ENCODE data around the gene MYO5B. TPM values are rescaled to one million over a fixed set of nuclear protein-coding genes. Genes with fewer than 3 reads are reported as not detected.

Gene MYO5B
- total and polyA plus RNA-seq, 2 of the 4 experiments (the other 2 are of a cell fraction) = 0.24 to 0.54 TPM

DNA sequence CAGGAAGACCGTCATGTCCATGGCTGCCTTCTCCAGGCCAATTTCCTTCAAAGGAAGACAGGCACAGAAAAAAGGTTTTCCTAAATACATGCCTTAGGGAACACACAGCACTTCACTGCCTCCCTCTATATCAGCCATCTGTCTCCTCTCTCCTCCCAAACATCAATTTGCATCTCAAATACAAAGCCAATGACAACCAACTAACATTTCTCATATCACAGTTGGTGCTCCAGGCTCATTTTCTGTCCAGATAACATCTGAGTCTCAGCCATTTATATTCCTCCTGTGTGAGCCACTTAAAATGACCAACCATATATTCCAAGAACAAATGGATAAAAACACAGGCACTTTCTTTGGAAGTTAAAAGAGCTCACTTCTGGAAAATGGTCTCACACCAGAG is 319.2 kb downstream of the MYO5B start:
- Histone ChIP-seq H4K5ac (ENCODE audit: low read depth, low read length) (no peak overlapping the region), H3K4me1 (ENCODE audit: control insufficient read depth, insufficient read depth, low read length) (no peaks in the 10 kb centered on the region), H3K56ac (ENCODE audit: extremely low read depth, insufficient read depth, low read length) (no peak overlapping the region), H2AK5ac (ENCODE audit: low read depth, low read length) (no peak overlapping the region), H3K4me2 (ENCODE audit: low read depth, low read length) (no peak overlapping the region), H3K9ac (ENCODE audit: low read depth, low read length) (no peak overlapping the region), H2AFZ (replicated peaks; ENCODE audit: low read length, poor library complexity) (no peak overlapping the region), H3K18ac (ENCODE audit: low read depth, low read length) (no peak overlapping the region), H4K8ac (ENCODE audit: low read depth in 2 of 2, low read length in 2 of 2) (no peak overlapping the region), H2AK9ac (replicated peaks; ENCODE audit: low read depth, low read length, poor library complexity) (no peak overlapping the region), H3K36me3 (ENCODE audit: control insufficient read depth, insufficient read depth, low read length) (no peaks in the 10 kb centered on the region), H3K9me1 (ENCODE audit: insufficient read depth, low read length) (no peaks in the 10 kb centered on the region), H2BK5ac (ENCODE audit: low read depth, low read length, poor library complexity, severe bottlenecking) (no peak overlapping the region), H2BK15ac (ENCODE audit: low read depth, low read length) (no peak overlapping the region), H3K9me3 (ENCODE audit: control insufficient read depth, insufficient read depth, low read length) (no peaks in the 10 kb centered on the region), H4K20me1 (ENCODE audit: insufficient read depth, low read length) (no peaks in the 10 kb centered on the region; the same call in 1 of the 2 replicates), H2BK120ac (ENCODE audit: low read depth, low read length) (no peak overlapping the region), H3K4ac (ENCODE audit: low read depth, low read length) (no peak overlapping the region), H3K4me3 (ENCODE audit: insufficient read depth, low read depth, low read length) (no peak overlapping the region), H3K79me1 (ENCODE audit: low read depth in 1 of 2, low read length in 2 of 2) (no peaks in the 10 kb centered on the region), H3K27me3 (ENCODE audit: control insufficient read depth, insufficient read depth, low read length) (peaks cover 15% of the 10 kb centered on the region), H4K91ac (ENCODE audit: insufficient read depth, low read depth, low read length) (no peak overlapping the region), H3K14ac (replicated peaks; ENCODE audit: low read depth, low read length) (no peak overlapping the region), H2BK20ac (ENCODE audit: low read depth, low read length) (no peak overlapping the region), H3K27ac (ENCODE audit: insufficient read depth, low read length) (no peak overlapping the region), H3K23ac (ENCODE audit: low read depth, low read length) (no peak overlapping the region)
- WGBS, 2 experiments (ENCODE audit: extremely low coverage in 2 of 2, insufficient read length in 1 of 2) = no CpG with 5 or more reads among the region's 1 CpG
- in situ Hi-C loops (cut with MboI; ENCODE audit: low sequenced_read_pairs) = no loop called here
- DNase-seq (no peak), ATAC-seq (ENCODE audit: low read depth) (no peak)
- BruUV-seq (replicated peaks) = no TSS peak
- intact Hi-C loops (cut with micrococcal nuclease) = no loop called here
- CTCF ChIA-PET = interaction anchor here (1.5 kb wide), 1 partner anchor 17 kb away, joined by 4 read pairs; no protein-coding TSS in a partner anchor
- dilution Hi-C loops (cut with HindIII; ENCODE audit: low sequenced_read_pairs, unreplicated experiment) = no loop called here
- TF ChIP-seq MXI1 (IDR thresholded peaks at IDR 0.05; ENCODE audit: borderline replicate concordance, low read depth, low read length) (no peak), MAFK (IDR thresholded peaks at IDR 0.05; ENCODE audit: low read depth, low read length) (no peak), NFE2L2 (IDR thresholded peaks at IDR 0.05; ENCODE audit: low read depth, low read length) (no peak), FOS (IDR thresholded peaks at IDR 0.05; ENCODE audit: low read depth, low read length) (no peak), MAZ (IDR thresholded peaks at IDR 0.05; ENCODE audit: borderline replicate concordance, low read depth, low read length) (no peak), CEBPB (IDR thresholded peaks at IDR 0.05; ENCODE audit: low read depth, low read length) (no peak), POLR2A (IDR thresholded peaks at IDR 0.05; ENCODE audit: low read depth, low read length) (no peak)
- POLR2A ChIA-PET (ENCODE audit: unreplicated experiment) = no interaction called here

Measured in IMR-90 (cell line).